Upper lobe of right lung (tissue), 1 donor: ENCODE measurements around the gene RBAK. TPM values are rescaled to one million over a fixed set of nuclear protein-coding genes. Genes with fewer than 3 reads are reported as not detected.
"Not testable (repeated sequence)": the region's sequence is repeated elsewhere in the genome, so short reads cannot be mapped to it uniquely, and the experiment has no call there.

Source experiments
- ATAC-seq: fragments of 200-7000 bp; cut with Tn5 transposase; one replicate; pipeline ENCODE4 v1.9.1; 2020; ENCODE audit warnings: mild to moderate bottlenecking, moderate library complexity
- DNase-seq: peaks from one replicate; pipeline ENCODE4 v3.0.0-alpha.2; 2020
- H3K27ac ChIP-seq: fragments of 200-600 bp; one replicate; pipeline ENCODE4 v1.8.0; 2022
- H3K27me3 ChIP-seq: fragments of 200-600 bp; one replicate; pipeline ENCODE4 v1.8.0; 2022; ENCODE audit warnings: mild to moderate bottlenecking
- H3K36me3 ChIP-seq: fragments of 200-600 bp; one replicate; pipeline ENCODE4 v1.8.0; 2022
- H3K4me1 ChIP-seq: fragments of 200-600 bp; one replicate; pipeline ENCODE4 v1.8.0; 2022
- H3K4me3 ChIP-seq: fragments of 200-600 bp; one replicate; pipeline ENCODE4 v1.8.0; 2022; ENCODE audit warnings: mild to moderate bottlenecking
- H3K9me3 ChIP-seq: fragments of 200-600 bp; one replicate; pipeline ENCODE4 v1.8.0; 2022
- intact Hi-C: fragments of 100-400 bp; cut with DNase I; formaldehyde crosslinking; loops from one replicate; pipeline ENCODE4 v1.11.0; 2022
- total RNA-seq: library from RNA; stranded (reverse); fragmentation: NEBNext Ultra II Directional; extraction: Animal tissue kit (Norgen Biotek cat#: 25700); gene quantifications from one replicate; pipeline ENCODE4 v1.2.1, GENCODE V29; 2021
- TF ChIP-seq, protein P1 (sequence below): fragments of 200-600 bp; IDR thresholded peaks from one replicate; pipeline ENCODE4 v1.8.0; 2022; ENCODE audit warnings: antibody characterized with exemption
- donor health status: DM: no; HTN: yes; CAD: no; lungs with severe emphysema.

Gene RBAK
- total RNA-seq, 1 donor from 2014 or later = 9.8 TPM

DNA sequence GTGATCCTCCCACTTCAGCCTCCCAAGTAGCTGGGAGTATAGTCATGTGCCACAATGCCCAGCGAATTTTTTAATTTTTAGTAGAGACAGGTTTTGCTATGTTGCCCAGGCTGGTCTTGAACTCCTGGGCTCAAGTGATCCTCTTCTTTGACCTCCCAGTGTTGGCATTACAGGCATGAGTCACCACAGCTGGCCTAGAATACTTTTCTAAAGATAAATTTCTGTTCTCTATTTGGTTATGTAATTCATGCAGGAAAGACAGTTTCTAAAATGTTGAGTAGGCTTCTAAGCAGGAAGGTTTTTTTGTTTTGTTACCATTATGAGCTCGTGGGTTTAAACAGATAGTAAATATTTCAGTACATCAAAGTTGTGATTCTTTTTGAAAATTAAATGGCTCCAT lies 5.0 kb downstream of the RBAK start:
- peaks cover 39% of the 10 kb centered on the region for H3K9me3 ChIP-seq
- H3K27me3 ChIP-seq = no peaks in the 10 kb centered on the region
- intact Hi-C loops = no loop called here
- peaks cover 5% of the 10 kb centered on the region for H3K4me1 ChIP-seq
- H3K27ac ChIP-seq = no peak overlapping the region
- TF ChIP-seq, protein P1, sequence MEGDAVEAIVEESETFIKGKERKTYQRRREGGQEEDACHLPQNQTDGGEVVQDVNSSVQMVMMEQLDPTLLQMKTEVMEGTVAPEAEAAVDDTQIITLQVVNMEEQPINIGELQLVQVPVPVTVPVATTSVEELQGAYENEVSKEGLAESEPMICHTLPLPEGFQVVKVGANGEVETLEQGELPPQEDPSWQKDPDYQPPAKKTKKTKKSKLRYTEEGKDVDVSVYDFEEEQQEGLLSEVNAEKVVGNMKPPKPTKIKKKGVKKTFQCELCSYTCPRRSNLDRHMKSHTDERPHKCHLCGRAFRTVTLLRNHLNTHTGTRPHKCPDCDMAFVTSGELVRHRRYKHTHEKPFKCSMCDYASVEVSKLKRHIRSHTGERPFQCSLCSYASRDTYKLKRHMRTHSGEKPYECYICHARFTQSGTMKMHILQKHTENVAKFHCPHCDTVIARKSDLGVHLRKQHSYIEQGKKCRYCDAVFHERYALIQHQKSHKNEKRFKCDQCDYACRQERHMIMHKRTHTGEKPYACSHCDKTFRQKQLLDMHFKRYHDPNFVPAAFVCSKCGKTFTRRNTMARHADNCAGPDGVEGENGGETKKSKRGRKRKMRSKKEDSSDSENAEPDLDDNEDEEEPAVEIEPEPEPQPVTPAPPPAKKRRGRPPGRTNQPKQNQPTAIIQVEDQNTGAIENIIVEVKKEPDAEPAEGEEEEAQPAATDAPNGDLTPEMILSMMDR = no peak
- H3K4me3 ChIP-seq = no peak overlapping the region
- DNase-seq (no peak), ATAC-seq (no peak)
- H3K36me3 ChIP-seq = peaks cover 40% of the 10 kb centered on the region

DNA sequence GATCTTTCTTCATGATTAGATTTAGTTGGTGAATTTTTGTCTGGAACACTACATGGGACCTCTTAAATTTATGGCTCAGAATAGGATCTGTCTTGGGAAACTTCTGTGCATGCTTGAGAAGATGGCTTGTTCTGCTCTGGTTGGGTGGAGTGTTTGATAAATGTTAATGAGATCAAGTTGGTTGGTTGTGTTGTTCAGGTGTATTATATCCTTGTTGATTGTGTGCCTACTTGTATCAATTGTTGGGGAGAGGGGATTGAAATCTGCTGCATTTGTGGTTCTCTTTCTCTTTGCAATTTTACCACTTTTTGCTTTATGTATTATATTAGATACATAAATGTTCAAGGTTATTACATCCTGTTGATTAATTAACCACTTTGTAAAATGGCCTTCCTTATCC lies 6.1 kb downstream of the RBAK start:
- H3K9me3 ChIP-seq = peaks cover 39% of the 10 kb centered on the region
- H3K27me3 ChIP-seq, H3K4me3 ChIP-seq, DNase-seq, ATAC-seq, H3K4me1 ChIP-seq, intact Hi-C loops, H3K27ac ChIP-seq: not testable (repeated sequence)
- peaks cover 41% of the 10 kb centered on the region for H3K36me3 ChIP-seq

DNA sequence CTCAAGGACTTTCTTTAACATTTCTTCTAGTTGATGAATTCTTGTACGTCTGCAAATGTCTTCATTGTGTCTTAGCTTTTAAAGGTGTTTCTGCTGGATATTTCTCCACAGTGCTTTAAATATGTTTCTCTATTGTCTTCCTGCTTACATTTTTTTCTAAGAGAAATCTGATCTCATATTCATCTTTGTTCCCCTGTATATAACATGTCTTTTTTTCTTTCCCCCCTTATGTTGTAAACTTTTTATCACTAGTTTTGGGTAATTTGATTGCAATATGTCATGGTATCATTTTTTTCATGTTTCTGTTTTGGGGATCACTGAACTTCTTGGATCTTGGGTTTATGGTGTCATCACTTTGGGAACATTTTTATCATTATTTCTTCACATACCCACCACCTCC lies 7.5 kb downstream of the RBAK start:
- Histone ChIP-seq H3K27ac (no peak overlapping the region), H3K36me3 (peaks cover 55% of the 10 kb centered on the region), H3K27me3 (no peaks in the 10 kb centered on the region), H3K9me3 (peaks cover 39% of the 10 kb centered on the region), H3K4me3 (no peak overlapping the region), H3K4me1 (no peaks in the 10 kb centered on the region)
- ATAC-seq (no peak), DNase-seq (no peak)
- intact Hi-C loops = no loop called here
- TF ChIP-seq, protein P1 = no peak

DNA sequence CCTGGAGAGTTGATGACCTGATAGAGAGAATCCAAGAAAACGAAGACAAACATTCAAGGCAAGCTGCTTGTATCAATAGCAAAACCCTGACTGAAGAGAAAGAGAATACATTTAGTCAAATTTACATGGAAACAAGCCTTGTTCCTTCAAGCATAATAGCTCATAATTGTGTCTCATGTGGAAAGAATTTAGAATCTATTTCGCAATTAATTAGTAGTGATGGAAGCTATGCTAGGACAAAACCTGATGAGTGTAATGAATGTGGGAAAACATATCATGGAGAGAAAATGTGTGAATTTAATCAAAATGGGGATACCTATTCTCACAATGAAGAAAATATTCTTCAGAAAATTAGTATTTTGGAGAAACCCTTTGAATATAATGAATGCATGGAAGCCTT lies 18.0 kb downstream of the RBAK start:
- TF ChIP-seq, protein P1 = no peak
- Histone ChIP-seq H3K27ac (no peak overlapping the region), H3K4me1 (no peaks in the 10 kb centered on the region), H3K27me3 (no peaks in the 10 kb centered on the region), H3K9me3 (peaks cover 82% of the 10 kb centered on the region), H3K4me3 (no peak overlapping the region), H3K36me3 (peaks cover 60% of the 10 kb centered on the region)
- no peak for ATAC-seq
- intact Hi-C loops = no loop called here
- DNase-seq = no peak

DNA sequence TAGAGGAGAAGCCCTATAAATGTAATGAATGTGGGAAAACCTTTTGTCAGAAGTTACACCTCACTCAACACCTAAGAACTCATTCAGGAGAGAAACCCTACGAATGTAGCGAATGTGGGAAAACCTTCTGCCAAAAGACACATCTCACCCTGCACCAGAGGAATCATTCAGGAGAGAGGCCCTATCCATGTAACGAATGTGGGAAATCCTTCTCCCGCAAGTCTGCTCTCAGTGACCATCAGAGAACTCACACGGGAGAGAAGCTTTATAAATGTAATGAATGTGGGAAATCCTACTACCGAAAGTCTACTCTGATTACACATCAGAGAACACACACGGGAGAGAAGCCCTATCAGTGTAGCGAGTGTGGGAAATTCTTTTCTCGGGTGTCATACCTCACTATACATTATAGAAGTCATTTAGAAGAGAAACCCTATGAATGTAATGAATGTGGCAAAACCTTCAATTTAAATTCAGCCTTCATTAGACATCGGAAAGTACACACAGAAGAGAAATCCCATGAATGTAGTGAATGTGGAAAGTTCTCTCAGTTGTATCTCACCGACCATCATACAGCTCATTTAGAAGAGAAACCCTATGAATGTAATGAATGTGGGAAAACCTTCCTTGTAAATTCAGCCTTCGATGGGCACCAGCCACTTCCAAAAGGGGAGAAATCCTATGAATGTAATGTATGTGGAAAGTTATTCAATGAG lies 18.9 kb downstream of the RBAK start:
- intact Hi-C loops = no loop called here
- Histone ChIP-seq H3K4me1 (no peaks in the 10 kb centered on the region), H3K9me3 (peaks cover 91% of the 10 kb centered on the region), H3K36me3 (peaks cover 52% of the 10 kb centered on the region), H3K4me3 (no peak overlapping the region), H3K27ac (no peak overlapping the region), H3K27me3 (no peaks in the 10 kb centered on the region)
- TF ChIP-seq, protein P1 = no peak
- no peak for ATAC-seq
- DNase-seq = no peak

DNA sequence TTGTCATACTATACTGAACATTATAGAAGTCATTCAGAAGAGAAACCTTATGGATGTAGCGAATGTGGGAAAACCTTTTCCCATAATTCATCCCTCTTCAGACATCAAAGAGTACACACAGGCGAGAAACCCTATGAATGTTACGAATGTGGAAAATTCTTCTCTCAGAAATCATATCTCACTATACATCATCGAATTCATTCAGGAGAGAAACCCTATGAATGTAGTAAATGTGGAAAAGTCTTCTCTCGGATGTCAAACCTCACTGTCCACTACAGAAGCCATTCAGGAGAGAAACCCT lies 19.4 kb downstream of the RBAK start:
- no peak for DNase-seq
- no peaks in the 10 kb centered on the region for H3K27me3 ChIP-seq
- peaks cover 47% of the 10 kb centered on the region for H3K36me3 ChIP-seq
- no peak for ATAC-seq
- H3K4me1 ChIP-seq = no peaks in the 10 kb centered on the region
- intact Hi-C loops = no loop called here
- H3K27ac ChIP-seq = no peak overlapping the region
- TF ChIP-seq, protein P1 = no peak
- no peak overlapping the region for H3K4me3 ChIP-seq
- H3K9me3 ChIP-seq = peaks cover 94% of the 10 kb centered on the region
